HG02973 (cell line): ENCODE measurements around the gene PEAR1.

Experiments used
- ATAC-seq: cut with Tn5 transposase; IDR thresholded peaks from one replicate; pipeline ENCODE4 v1.9.1; 2021; ENCODE audit warnings: moderate library complexity; ENCODE audit not compliant: unreplicated experiment

PEAR1 gene

DNA sequence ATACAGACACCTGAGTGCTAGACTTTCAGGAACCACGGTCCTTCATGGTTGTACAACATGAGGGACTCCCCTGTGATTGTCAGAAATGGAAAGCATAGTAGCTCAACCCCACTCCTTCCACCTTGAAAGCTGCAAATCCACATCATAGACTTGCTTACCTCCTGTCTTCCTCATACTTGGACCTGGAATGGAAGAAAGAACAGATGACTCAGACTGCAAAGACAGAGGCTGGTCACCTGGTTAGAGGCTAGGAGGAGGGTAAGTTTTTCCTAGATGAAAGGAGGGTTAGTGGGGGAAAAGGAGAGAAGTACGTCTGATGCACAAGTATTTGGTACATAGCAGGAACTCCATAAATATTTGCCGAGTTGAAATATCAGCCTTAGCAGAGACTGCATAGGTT, 64.1 kb downstream of the PEAR1 start:
- ATAC-seq, result no peak

DNA sequence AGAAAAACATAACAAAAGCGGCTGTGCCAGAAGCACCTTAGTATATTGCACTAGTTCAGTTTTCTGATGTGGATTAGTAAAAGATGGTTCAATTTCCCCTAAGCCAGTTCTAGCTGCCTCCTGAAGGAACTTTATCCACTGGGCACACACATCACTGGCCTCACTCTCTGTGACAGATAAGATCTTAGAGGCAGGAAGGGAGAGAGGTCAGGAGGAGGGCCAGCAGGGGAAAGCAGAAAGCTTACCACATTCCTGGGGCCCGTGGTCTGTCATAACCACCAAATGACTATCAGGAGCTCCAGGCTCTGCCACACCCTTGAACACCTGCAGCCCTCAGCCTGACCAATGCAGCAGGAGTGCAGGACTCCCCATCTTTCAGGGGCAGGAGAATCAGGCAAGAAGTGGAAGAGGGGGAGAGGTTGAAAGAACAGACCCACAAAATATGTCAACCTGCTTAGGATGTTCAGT, 64.8 kb downstream of the PEAR1 start:
- no peak for ATAC-seq

- no peak for ATAC-seq
Observed at GRCh38 chr1:156959414-156959813, 65.9 kb downstream of the PEAR1 start.

DNA sequence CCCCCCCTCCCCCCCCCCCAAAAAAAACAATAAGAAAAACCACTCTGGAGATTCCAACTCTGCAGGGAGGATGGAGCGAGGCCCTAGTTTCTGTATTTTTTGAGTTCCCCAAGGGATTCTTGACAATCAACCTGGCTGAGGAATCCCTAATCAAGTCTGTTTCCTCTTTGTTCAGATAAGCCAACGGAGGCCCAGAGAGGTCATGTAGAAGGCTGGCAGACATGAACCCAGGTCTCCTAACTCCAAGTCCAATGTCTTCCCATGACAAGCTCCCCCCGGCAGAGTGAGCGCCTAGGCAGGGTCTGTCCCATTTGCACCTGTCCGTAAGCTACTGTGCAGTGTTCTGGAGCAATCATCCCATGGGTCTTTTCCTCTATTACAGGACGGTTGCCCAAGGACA, 66.4 kb downstream of the PEAR1 start:
- ATAC-seq, result no peak

DNA sequence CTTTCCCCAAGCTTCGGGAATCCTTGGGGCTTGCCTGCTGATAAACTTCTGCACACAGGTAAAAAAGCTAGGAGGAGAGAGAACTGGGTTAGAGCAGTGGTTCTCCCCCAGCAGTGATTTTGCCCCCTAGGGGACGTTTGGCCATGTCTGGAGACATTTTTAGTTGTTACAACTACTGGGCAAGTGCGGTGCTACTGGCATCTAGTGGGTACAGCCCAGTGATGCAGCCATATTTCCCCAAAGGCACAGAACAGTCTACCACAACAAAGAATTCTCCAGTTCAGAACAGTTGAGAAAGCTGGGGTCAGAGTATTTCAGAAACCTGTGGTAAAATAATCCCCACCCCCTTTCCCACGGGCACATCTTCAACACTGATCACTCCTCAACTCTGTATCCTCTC, 68.2 kb downstream of the PEAR1 start:
- no peak for ATAC-seq

DNA sequence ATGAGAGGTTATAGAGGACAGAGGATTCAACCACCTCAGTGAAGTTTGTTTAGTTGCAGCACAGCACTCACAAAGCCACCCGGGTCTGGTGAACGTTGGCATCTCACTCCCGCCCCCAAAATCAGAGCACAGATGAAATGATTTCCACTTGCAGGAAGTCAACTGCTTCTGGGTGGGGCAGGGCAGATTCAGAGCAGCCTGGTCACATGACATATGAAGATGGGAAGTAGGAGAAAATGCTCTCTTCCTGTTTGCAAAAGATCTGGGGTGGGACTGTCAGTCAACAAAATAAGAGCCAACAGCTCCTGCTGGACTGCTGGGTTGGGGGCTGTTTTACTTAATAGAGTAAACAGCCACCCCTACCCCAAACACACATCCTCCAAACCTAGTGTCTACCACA, 70.1 kb downstream of the PEAR1 start:
- no peak for ATAC-seq

GRCh38 chr1:156964441-156964840, 70.9 kb downstream of the PEAR1 start:
- no peak for ATAC-seq
